ENCODE results near the gene WDR1.

The WDR1 gene

DNA sequence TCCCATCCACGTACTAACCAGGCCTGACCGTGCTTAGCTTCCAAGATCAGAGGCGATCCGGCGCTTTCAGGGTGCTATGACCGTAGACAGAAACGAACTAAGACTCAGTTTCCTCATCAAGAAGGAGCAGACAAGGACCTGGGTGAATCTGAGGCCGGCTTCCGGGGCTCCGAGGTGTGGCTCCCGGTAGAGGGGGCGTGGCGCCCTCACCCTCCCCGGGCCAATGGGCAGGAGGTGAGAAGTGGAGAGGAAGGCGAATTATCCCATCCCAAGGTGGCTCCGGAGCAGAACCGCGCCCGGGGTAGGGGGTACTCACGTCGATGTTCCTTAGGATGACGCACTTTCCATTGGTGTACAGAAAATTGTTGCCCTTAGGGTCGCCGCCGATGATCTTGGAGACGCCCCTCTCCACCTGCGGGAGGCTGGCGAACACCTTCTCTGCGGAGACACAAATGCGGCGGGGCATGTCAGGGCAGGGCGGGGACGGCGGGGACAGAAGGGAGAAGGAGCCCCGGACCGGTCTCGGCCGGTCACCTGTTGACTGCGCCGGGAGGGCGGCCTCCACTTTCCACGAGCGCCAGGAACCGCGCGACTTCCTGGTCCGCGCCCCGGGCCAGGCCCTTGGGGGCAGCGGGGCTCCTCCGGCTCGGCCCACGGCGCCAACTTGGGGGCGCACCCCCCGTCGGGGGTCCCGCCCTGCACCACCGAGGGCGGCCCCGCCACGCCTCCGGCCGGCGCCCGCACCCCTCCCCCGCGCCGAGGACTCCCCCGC is 616 bp downstream of the WDR1 start:
- peak overlapping the region; percentile 93 for H3K27ac ChIP-seq
- peak; percentile 64 for TF ChIP-seq ZFX (IDR thresholded peaks at IDR 0.05)
- TF ChIP-seq, protein P1, sequence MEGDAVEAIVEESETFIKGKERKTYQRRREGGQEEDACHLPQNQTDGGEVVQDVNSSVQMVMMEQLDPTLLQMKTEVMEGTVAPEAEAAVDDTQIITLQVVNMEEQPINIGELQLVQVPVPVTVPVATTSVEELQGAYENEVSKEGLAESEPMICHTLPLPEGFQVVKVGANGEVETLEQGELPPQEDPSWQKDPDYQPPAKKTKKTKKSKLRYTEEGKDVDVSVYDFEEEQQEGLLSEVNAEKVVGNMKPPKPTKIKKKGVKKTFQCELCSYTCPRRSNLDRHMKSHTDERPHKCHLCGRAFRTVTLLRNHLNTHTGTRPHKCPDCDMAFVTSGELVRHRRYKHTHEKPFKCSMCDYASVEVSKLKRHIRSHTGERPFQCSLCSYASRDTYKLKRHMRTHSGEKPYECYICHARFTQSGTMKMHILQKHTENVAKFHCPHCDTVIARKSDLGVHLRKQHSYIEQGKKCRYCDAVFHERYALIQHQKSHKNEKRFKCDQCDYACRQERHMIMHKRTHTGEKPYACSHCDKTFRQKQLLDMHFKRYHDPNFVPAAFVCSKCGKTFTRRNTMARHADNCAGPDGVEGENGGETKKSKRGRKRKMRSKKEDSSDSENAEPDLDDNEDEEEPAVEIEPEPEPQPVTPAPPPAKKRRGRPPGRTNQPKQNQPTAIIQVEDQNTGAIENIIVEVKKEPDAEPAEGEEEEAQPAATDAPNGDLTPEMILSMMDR (conservative IDR thresholded peaks at IDR 0.05), result no peak

- H3K27ac ChIP-seq, result peak overlapping the region; percentile 93
- TF ChIP-seq, protein P1 (conservative IDR thresholded peaks at IDR 0.05), result no peak
- TF ChIP-seq ZFX (IDR thresholded peaks at IDR 0.05), result no peak
Observed at GRCh38 chr4:10115271-10115796, 1.3 kb downstream of the WDR1 start.

DNA sequence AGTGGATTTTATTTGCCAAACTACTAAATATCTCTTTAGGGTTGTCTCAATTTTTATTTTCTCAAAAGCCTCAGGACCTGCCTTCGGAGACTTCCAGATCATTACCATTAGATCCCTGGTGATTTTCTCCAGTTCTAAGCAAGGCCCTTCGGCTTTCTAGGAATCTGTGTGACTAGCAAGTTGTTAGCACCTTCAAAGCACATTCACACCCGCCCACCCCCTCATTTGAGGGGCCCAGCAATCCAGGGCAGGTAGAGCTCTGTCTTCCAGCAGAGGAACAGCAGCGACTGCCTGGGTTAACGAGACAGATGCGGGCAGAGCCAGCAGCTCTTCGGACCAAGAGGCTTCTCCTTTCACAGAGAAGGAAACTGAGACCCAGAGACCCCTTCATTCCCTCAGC is 2.0 kb downstream of the WDR1 start:
- TF ChIP-seq ZFX (IDR thresholded peaks at IDR 0.05), result no peak
- TF ChIP-seq, protein P1 (conservative IDR thresholded peaks at IDR 0.05), result no peak
- no peak overlapping the region for H3K27ac ChIP-seq

DNA sequence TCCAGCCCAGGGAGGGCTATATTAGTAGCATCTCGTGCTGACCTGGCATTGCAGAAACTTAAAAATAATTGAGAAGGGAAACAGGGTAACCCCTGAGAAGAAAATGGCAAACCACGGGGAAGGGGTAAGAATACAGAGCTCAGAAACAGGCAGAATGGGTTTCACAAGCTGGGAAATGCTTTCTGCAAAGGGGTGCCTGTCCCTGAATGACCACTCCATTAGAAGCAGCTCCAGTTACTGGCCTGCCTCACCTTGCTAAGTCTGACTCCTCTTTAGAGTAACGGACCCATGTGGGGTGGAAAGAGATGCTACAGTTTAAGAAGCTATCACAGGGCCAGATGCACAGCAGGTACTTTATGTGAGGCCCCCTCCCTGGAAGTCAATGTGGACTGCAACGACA is 2.5 kb downstream of the WDR1 start:
- TF ChIP-seq ZFX (IDR thresholded peaks at IDR 0.05), result no peak
- TF ChIP-seq, protein P1 (conservative IDR thresholded peaks at IDR 0.05), result no peak
- H3K27ac ChIP-seq, result no peak overlapping the region

DNA sequence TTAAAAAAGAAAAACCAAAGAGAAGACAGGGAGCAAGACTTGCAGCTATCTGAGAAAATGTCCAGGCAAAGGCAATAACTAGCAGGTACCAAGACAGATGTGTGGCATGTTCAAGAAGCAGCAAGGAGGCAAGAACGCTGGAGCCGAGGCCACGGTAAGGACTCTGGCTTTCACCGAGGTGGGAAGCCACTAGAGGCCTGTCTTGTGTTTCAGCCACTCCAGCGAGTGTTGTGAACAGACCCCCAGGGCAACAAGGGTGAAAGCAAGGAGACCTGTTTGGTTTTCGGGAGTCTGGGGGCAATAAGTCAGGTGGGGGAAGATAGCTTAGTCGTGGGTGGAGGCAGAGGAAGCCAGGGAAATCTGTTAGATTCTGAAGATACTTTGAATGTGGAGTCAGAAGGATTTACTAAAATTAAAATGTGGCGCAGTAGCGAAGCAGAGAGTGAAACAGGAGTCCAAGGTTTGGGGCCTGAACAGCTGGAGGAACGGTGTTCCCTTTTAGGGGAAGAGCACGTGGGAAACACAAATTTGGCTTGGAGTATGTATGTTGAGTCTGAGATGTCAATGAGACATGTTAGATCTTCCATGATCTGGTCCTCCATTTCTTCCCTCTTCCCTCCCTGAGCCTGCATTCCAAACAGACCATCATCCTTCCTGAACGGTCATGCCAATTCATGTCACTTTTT is 3.1 kb downstream of the WDR1 start:
- H3K27ac ChIP-seq, result no peak overlapping the region
- no peak for TF ChIP-seq ZFX (IDR thresholded peaks at IDR 0.05)
- TF ChIP-seq, protein P1 (conservative IDR thresholded peaks at IDR 0.05), result no peak

DNA sequence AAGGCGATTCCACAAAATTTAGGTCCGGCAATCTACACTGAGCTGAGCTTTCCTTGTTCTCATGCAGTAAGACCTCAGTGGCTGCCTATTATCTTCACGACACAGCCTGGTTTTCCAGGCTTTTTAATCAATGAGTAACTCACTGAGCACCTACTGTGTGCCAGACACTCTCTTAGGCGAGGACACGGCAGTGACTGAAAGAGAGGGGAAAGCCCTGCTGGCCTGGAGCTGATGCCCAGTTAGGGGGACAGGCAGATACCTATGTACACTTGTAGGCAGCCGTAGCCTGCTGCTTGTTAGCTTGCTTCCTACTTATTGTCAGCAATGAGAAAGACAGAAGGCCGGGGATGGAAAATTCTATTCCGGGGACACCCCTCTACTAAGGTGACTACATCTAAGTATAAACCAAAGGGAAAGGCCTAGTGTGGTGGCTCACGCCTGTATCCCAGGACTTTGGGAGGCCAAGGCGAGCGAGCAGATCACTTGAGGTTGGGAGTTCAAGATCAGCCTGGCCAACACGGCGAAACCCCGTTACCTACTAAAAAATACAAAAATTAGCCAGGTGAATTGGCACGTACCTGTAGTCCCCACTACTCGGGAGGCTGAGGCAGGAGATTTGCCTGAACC is 3.8 kb downstream of the WDR1 start:
- TF ChIP-seq, protein P1 (conservative IDR thresholded peaks at IDR 0.05), result no peak
- no peak overlapping the region for H3K27ac ChIP-seq

Measured in C4-2B (cell line).